ENCODE data around the gene PRKAG3. TPM values are rescaled to one million over a fixed set of nuclear protein-coding genes. Genes with fewer than 3 reads are reported as not detected.

Gene PRKAG3
- total RNA-seq, 1 experiment from 2014 or later = not detected

GRCh38 chr2:218827701-218828476 lies 3.7 kb downstream of the PRKAG3 start:
- H3K27ac Mint-ChIP-seq = no peak overlapping the region
- no peaks in the 10 kb centered on the region for H3K9me3 Mint-ChIP-seq
- TF ChIP-seq TEAD1 (CRISPR knock-in tag; IDR thresholded peaks at IDR 0.05) (no peak), ZSCAN18 (CRISPR knock-in tag; IDR thresholded peaks at IDR 0.05) (no peak), ELF4 (CRISPR knock-in tag; IDR thresholded peaks at IDR 0.05; ENCODE audit: low read depth) (no peak)
- ChIA-PET CTCF (interaction anchor here (1.2 kb wide), 1 partner anchor 202 kb away, joined by 4 read pairs; no protein-coding TSS in a partner anchor), POLR2A (no interaction called here)
- no peaks in the 10 kb centered on the region for H3K36me3 Mint-ChIP-seq
- ATAC-seq (no peak), DNase-seq (ENCODE audit: low spot score) (no peak)
- no peaks in the 10 kb centered on the region for H3K4me1 Mint-ChIP-seq
- peaks cover 5% of the 10 kb centered on the region for H3K27me3 Mint-ChIP-seq (ENCODE audit: low read depth)
- no peak overlapping the region for H3K4me3 Mint-ChIP-seq

- ChIA-PET CTCF (interaction anchor here (1.2 kb wide), 1 partner anchor 203 kb away, joined by 4 read pairs; no protein-coding TSS in a partner anchor), POLR2A (no interaction called here)
- H3K4me1 Mint-ChIP-seq = peaks cover 3% of the 10 kb centered on the region; the same call in 1 of the 2 replicates
Observed at GRCh38 chr2:218826791-218827190, 4.8 kb downstream of the PRKAG3 start.

DNA sequence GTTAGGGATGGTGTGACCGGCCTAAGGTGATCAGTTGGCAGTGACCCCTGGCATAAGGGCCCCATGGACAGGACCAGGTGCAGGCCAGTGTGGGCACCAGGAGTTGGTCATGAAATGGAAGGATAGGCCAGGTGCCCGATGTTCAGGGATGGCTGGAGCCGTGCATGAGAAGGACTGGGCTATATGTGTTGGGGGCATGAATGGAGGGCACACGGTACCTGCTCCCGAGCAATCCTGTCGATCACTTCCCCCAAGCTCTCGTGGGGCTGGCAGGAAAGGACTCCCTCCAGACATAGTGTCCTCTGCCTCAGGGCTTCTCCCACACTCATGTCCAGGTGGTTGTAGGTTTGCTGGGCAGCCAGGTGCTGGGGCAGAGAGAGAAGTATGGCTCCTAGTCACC lies 7.6 kb downstream of the PRKAG3 start:
- Mint-ChIP-seq H3K4me1 (peaks cover 3% of the 10 kb centered on the region; the same call in 1 of the 2 replicates), H3K4me3 (no peak overlapping the region), H3K9me3 (no peaks in the 10 kb centered on the region), H3K27me3 (ENCODE audit: low read depth) (no peaks in the 10 kb centered on the region), H3K36me3 (no peaks in the 10 kb centered on the region), H3K27ac (no peak overlapping the region)
- ATAC-seq (no peak), DNase-seq (ENCODE audit: low spot score) (no peak)
- ChIA-PET CTCF (interaction anchor here (1.4 kb wide), 1 partner anchor 24 kb away, joined by 4 read pairs; no protein-coding TSS in a partner anchor), POLR2A (no interaction called here)
- TF ChIP-seq MXD4 (CRISPR knock-in tag; IDR thresholded peaks at IDR 0.05; ENCODE audit: borderline replicate concordance) = no peak
- no peak for TF ChIP-seq NFATC4 (CRISPR knock-in tag; IDR thresholded peaks at IDR 0.05)
- TF ChIP-seq MYBL2 (CRISPR knock-in tag; IDR thresholded peaks at IDR 0.05) = no peak
- TF ChIP-seq NFYB (CRISPR knock-in tag; conservative IDR thresholded peaks at IDR 0.05; ENCODE audit: low read depth) = no peak
- TF ChIP-seq CREM (CRISPR knock-in tag; IDR thresholded peaks at IDR 0.05) = no peak
- TF ChIP-seq SMAD3 (CRISPR knock-in tag; IDR thresholded peaks at IDR 0.05; ENCODE audit: borderline replicate concordance) = no peak
- TF ChIP-seq ZNF671 (CRISPR knock-in tag; IDR thresholded peaks at IDR 0.05) = no peak
- no peak for TF ChIP-seq GRHL2 (CRISPR knock-in tag; IDR thresholded peaks at IDR 0.05; ENCODE audit: insufficient replicate concordance, severe bottlenecking)
- TF ChIP-seq, protein P1, sequence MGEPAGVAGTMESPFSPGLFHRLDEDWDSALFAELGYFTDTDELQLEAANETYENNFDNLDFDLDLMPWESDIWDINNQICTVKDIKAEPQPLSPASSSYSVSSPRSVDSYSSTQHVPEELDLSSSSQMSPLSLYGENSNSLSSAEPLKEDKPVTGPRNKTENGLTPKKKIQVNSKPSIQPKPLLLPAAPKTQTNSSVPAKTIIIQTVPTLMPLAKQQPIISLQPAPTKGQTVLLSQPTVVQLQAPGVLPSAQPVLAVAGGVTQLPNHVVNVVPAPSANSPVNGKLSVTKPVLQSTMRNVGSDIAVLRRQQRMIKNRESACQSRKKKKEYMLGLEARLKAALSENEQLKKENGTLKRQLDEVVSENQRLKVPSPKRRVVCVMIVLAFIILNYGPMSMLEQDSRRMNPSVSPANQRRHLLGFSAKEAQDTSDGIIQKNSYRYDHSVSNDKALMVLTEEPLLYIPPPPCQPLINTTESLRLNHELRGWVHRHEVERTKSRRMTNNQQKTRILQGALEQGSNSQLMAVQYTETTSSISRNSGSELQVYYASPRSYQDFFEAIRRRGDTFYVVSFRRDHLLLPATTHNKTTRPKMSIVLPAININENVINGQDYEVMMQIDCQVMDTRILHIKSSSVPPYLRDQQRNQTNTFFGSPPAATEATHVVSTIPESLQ (CRISPR knock-in tag; IDR thresholded peaks at IDR 0.05) = no peak
- no peak for TF ChIP-seq ZNF423 (CRISPR knock-in tag; IDR thresholded peaks at IDR 0.05)
- no peak for TF ChIP-seq FOXP1 (CRISPR knock-in tag; IDR thresholded peaks at IDR 0.05; ENCODE audit: borderline replicate concordance)

More at GRCh38 chr2:218826791-218827190, 4.8 kb downstream of the PRKAG3 start:
- no peak overlapping the region for H3K27ac Mint-ChIP-seq
- DNase-seq (ENCODE audit: low spot score) = no peak
- no peak overlapping the region for H3K4me3 Mint-ChIP-seq
- no peak for ATAC-seq
- H3K36me3 Mint-ChIP-seq = no peaks in the 10 kb centered on the region
- no peaks in the 10 kb centered on the region for H3K9me3 Mint-ChIP-seq
- no peak for TF ChIP-seq NR2C2 (CRISPR knock-in tag; IDR thresholded peaks at IDR 0.05)
- H3K27me3 Mint-ChIP-seq (ENCODE audit: low read depth) = peaks cover under 1% of the 10 kb centered on the region; the same call in 1 of the 2 replicates

Measured in WTC11 (cell line).